ENCODE data around the gene L1TD1. TPM values are rescaled to one million over a fixed set of nuclear protein-coding genes. Genes with fewer than 3 reads are reported as not detected.

L1TD1 gene
- total RNA-seq, 6 experiments from 2014 or later: 0.04 TPM; not detected in 5

DNA sequence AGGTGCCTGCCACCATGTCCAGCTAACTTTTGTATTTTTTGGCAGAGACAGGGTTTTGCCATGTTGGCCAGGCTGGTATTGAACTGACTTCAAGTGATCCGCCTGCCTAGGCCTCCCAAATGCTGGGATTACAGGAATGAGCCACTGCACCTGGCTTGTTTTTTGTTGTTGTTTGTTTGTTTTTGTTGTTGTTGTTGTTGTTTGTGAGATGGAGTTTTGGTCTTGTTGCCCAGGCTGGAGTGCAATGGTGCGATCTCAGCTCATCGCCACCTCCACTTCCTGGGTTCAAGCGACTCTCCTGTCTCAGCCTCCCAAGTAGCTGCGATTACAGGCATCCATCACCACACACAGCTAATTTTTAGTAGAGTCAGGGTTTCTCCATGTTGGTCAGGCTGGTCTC lies 7.1 kb upstream of the L1TD1 start:
- no peak overlapping the region for H3K27ac ChIP-seq
- H3K4me3 ChIP-seq: no peak overlapping the region
- ATAC-seq: no peak

DNA sequence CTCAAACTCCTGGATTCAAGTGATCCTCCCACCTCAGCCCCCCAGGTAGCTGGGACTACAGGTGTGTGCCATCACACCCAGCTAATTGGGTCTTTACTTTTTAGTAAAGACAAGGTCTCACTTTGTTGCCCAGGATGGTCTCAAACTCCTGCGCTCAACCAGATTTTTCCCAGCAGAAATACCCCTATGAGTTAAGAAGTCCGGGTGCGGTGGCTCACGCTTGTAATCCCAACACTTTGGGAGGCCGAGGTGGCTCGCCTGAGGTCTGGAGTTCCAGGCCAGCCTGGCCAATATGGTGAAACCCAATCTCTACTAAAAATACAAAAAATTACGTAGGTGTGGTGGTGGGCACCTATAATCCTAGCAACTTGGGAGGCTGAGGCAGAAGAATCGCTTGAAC lies 6.5 kb upstream of the L1TD1 start:
- 100% methylated on average over 2 of the region's 8 CpGs for WGBS (ENCODE audit: insufficient coverage, low coverage, low lambda C conversion rate, missing lambda C conversion rate)
- ATAC-seq: no peak
- Histone ChIP-seq H3K27me3 (no peaks in the 10 kb centered on the region), H3K27ac (no peak overlapping the region), H3K9me3 (no peaks in the 10 kb centered on the region), H3K4me1 (no peaks in the 10 kb centered on the region), H3K36me3 (no peaks in the 10 kb centered on the region), H3K4me3 (no peak overlapping the region)
- intact Hi-C loops (cut with DNase I): no loop called here
- peak in 1 of 3 donors; percentile 10 for DNase-seq
- TF ChIP-seq, protein P1, sequence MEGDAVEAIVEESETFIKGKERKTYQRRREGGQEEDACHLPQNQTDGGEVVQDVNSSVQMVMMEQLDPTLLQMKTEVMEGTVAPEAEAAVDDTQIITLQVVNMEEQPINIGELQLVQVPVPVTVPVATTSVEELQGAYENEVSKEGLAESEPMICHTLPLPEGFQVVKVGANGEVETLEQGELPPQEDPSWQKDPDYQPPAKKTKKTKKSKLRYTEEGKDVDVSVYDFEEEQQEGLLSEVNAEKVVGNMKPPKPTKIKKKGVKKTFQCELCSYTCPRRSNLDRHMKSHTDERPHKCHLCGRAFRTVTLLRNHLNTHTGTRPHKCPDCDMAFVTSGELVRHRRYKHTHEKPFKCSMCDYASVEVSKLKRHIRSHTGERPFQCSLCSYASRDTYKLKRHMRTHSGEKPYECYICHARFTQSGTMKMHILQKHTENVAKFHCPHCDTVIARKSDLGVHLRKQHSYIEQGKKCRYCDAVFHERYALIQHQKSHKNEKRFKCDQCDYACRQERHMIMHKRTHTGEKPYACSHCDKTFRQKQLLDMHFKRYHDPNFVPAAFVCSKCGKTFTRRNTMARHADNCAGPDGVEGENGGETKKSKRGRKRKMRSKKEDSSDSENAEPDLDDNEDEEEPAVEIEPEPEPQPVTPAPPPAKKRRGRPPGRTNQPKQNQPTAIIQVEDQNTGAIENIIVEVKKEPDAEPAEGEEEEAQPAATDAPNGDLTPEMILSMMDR (IDR thresholded peaks at IDR 0.05): no peak
- TF ChIP-seq POLR2A (IDR thresholded peaks at IDR 0.05): no peak

More for the DNA sequence above, 7.1 kb upstream of the L1TD1 start:
- Histone ChIP-seq H3K4me1 (no peaks in the 10 kb centered on the region), H3K9me3 (no peaks in the 10 kb centered on the region), H3K27me3 (no peaks in the 10 kb centered on the region), H3K36me3 (no peaks in the 10 kb centered on the region)
- peak in 1 of 3 donors; percentile 20 for DNase-seq
- no peak for TF ChIP-seq POLR2A (IDR thresholded peaks at IDR 0.05)
- TF ChIP-seq, protein P1 (IDR thresholded peaks at IDR 0.05): no peak
- 100% methylated on average over 1 of the region's 5 CpGs for WGBS (ENCODE audit: insufficient coverage, low coverage, low lambda C conversion rate, missing lambda C conversion rate)
- intact Hi-C loops (cut with DNase I): no loop called here

DNA sequence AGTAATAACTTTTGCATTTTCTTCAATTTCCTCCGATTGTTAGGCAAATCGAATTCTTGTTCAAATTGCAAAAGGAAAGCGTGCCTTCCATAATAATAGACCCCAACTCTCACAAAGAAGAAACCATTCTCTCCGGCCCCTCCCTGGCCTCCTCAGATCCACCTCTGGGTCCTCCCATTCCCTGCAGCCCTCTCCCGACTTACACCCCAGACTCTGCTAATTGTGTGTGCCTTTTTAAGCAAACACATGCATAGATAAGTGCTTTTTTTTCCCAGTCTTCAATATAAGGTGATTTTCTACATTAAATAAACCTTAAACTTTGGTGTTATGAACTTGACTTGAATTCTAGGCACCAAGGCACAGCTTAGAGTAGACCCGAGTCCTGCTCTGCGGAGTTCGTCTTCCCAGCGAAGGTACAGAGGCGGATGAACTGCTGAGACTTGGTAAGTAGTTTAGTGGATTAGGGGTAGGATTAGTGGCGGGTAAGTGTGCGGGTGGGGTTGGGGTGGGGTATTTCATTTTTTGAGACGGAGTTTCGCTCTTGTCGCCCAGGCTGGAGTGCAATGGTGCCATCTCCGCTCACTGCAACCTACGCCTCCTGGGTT lies 1.5 kb downstream of the L1TD1 start:
- no peak for DNase-seq
- Histone ChIP-seq H3K27ac (no peak overlapping the region), H3K36me3 (no peaks in the 10 kb centered on the region), H3K27me3 (no peaks in the 10 kb centered on the region), H3K4me1 (peaks cover 0 to 8% (median 1%) of the 10 kb centered on the region in 4 donors), H3K9me3 (no peaks in the 10 kb centered on the region), H3K4me3 (no peak overlapping the region)
- intact Hi-C loops (cut with DNase I): no loop called here
- TF ChIP-seq POLR2A (IDR thresholded peaks at IDR 0.05): no peak
- TF ChIP-seq, protein P1 (IDR thresholded peaks at IDR 0.05): no peak
- ATAC-seq: no peak
- WGBS (ENCODE audit: insufficient coverage, low coverage, low lambda C conversion rate, missing lambda C conversion rate): 63% methylated on average over 10 of the region's 17 CpGs

DNA sequence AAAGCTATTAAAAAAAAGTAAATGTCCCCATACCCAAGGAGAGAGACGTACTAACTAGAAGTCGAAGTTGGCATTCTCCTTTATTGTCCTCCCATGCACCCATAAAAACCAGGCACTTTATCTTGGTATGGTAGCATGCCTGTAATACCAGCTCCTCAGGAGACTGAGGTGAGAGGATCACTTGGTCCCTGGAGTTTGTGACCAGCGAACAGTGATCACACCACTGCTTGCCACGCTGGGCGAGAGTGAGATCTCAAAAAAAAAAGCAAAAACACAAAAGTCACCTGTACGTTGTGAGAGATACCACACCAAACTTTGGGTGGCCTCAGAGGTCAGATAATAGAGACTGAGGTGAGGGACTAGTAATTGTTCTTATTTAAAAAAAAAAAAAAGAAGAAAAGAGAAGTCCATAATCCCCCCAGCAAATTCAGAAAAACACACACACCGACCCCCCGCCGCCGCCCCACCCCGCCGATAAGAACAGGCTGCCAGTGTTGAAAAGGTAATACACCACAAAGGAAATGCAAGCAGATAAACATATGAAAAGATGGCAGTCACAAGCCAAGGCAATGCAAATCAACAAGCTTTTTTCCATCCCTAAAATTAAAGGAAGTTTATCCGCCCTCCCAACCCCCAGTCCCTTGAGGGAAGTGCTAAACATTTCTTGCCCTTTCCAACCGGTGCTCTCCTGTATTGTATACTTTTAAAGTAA lies 3.6 kb downstream of the L1TD1 start:
- WGBS (ENCODE audit: insufficient coverage, low coverage, low lambda C conversion rate, missing lambda C conversion rate): 36% methylated on average over 14 of the region's 14 CpGs
- TF ChIP-seq, protein P1 (IDR thresholded peaks at IDR 0.05): no peak
- no peak for TF ChIP-seq POLR2A (IDR thresholded peaks at IDR 0.05)
- no peak for DNase-seq
- peaks cover 0 to 8% (median 1%) of the 10 kb centered on the region in 4 donors for H3K4me1 ChIP-seq
- ATAC-seq: peak in 1 of 4 donors; percentile 13
- intact Hi-C loops (cut with DNase I): no loop called here
- H3K36me3 ChIP-seq: no peaks in the 10 kb centered on the region
- H3K4me3 ChIP-seq: no peak overlapping the region
- H3K9me3 ChIP-seq: no peaks in the 10 kb centered on the region
- H3K27me3 ChIP-seq: no peaks in the 10 kb centered on the region
- no peak overlapping the region for H3K27ac ChIP-seq

Measured in right lobe of liver (tissue), 6 donors.